RPMI8226 (cell line): Measurements from ENCODE around the gene STAG1.
"Not testable (repeated sequence)": the region's sequence is repeated elsewhere in the genome, so short reads cannot be mapped to it uniquely, and the experiment has no call there.

Experiments used
- DNase-seq: peaks from one replicate; pipeline ENCODE4 v3.0.0-alpha.2; 2015

Gene STAG1

DNA sequence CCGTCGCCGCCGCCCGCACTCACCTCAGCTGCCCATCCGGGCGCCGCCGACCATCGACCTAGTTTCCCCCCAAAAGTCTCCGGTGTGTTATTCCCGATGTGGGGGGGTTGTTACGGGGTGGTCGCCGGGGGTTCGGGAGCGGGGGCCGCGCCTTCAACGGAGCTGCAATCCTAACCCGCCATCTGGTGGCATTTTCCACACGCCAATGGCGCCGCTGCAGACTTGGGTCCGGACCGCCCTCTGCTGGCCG is at the start of gene STAG1:
Gene STAG1, minus strand, starts transcription at position 207 of the 250 bp plus-strand sequence. CDS start 121,480 bp downstream, outside the sequence.
- DNase-seq, result no peak

GRCh38 chr3:136801146-136801545 is 49.0 kb upstream of the STAG1 start:
- DNase-seq, result not testable (repeated sequence)

- no peak for DNase-seq
Observed at GRCh38 chr3:136792556-136793330, 40.6 kb upstream of the STAG1 start.

GRCh38 chr3:136790786-136791185 is 38.6 kb upstream of the STAG1 start:
- no peak for DNase-seq

DNA sequence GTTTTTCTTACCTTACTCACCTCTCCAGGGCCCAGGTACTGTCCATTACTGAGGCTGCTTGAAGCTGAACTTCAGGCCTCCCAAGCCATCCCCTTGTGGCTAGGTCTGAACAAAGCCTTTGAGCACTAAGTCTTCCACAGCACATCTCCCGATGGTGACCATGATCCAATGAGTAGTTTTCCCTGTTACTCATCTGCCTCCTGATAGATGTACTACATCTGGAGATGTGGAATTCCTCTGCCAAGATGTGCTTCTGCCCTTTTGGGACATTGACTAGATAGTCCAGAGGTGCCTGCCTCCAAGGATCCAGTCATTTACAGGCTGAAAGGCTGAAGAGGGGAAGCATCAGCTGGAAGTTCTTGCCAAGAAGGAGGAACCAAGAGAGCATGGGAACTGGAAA is 37.8 kb upstream of the STAG1 start:
- DNase-seq, result no peak

GRCh38 chr3:136788154-136788553 is 36.0 kb upstream of the STAG1 start:
- DNase-seq, result no peak

DNA sequence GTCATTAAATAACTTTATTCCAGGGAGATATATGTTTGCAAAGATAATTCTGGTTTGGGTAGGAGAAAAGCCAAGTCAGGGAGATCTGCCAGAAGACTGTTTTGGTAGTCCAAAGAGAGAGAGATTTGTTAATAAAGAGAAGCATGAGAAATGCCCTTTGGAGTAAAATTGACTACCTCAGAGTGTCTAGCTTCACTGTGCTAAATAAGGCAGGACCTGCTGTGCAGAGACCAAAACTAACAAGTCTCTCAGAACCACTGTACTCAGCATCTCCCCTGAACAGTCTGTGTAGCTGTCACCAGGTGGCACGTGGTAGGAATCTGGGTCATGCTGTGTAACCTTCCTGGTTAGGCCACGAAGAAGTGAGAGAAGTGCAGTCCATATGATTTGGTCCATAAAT is 35.2 kb upstream of the STAG1 start:
- peak; percentile 93 for DNase-seq

GRCh38 chr3:136783708-136784191 is 31.6 kb upstream of the STAG1 start:
- DNase-seq, result no peak

GRCh38 chr3:136780741-136781140 is 28.6 kb upstream of the STAG1 start:
- no peak for DNase-seq

DNA sequence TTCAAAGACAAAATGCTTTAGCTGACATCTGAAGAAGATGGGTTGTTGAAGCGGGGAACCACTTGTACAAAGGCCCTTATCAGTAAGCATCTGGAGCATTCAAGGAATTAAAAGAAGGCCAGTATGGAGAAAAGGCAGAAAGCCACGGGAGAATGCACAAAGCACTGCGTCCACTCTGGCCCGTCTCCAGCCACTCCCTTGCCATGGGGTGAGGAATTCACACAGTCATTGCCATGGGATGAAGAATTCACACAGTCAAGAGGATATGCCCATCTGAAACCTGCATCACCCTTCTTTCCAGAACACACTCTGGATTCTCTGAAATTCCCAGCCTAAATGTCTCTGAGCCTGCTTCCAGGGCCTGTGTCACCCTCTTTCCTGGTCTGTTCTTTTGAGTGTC is 26.7 kb upstream of the STAG1 start:
- no peak for DNase-seq

- no peak for DNase-seq
Observed at GRCh38 chr3:136772709-136773108, 20.5 kb upstream of the STAG1 start.

- DNase-seq, result not testable (repeated sequence)
Observed at GRCh38 chr3:136758160-136759102, 6.3 kb upstream of the STAG1 start.

GRCh38 chr3:136755192-136755591 is 3.0 kb upstream of the STAG1 start:
- no peak for DNase-seq

DNA sequence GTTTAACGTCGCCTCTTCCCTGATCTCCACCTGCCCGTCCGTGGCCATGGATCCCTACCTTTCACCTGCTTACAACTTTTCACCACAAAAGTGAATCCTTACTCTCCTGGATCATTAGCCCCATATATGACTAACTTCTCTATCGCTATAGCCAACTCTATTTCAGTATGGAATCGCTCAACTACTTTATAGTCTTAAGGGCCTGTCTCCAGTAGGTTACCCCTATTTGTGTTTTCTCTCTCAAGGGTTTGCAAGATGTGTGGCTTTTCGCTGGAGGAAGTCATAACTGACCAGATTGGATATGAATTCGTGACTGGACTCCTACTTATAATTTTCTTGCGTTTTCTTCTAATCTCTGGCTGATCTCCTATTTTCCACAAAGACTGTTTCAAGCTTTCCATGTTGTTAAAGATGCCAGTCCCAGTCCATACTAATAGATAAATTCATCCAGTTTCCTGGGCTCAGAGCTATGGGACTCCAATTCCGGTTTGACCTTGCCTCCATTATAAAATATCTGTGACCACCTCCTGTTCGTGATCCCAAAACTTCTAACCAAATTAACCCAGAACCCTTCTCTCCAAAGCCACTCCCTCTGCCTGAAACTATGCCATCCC is 1.3 kb upstream of the STAG1 start:
- peak; percentile 14 for DNase-seq

- peak; percentile 99 for DNase-seq
Observed at GRCh38 chr3:136752422-136753325, 496 bp upstream of the STAG1 start.

DNA sequence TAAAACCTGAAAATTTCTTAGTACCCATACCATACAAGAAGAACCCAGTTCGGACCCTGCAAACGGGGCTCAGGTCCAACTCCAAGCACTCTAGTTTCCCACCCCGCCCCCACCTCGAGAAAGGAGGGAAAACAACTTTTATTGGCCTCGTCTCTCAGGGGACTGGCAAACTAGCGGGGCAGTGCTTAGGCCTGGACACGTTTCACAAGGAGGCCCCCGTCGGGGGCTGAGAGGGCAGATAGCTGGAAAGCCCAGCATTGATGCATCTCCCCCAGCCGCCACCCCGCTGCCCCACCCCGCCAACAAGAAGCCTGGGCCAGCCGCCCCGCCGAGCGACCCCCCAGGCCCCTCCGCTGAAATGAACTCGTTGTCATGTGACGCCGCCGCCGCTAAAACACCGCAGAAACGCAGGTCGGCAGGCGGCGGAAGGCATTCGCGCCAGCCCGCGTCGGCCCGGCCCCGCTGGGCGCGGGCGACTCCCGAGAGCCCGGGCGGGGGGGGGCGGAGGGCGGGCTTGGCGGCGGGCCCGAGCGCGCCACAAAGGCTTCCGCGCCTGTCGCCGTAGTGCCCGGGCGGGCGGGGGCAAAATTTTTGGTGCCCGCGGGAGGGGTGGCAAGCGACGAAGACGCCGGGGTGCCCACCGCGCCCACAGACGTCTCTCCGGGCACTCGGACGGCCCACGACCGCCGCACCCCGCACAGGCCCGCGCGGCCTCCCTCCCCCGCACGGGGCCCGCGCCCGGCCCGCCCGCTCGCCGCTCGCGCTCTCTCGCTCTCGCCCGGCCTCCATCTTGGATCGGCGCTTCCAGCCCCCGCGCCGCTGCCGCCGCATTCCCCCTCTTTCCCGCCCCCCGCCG is 634 bp downstream of the STAG1 start:
- peak; percentile 86 for DNase-seq

- DNase-seq, result no peak
Observed at GRCh38 chr3:136750897-136751315, 1.3 kb downstream of the STAG1 start.

- DNase-seq, result peak; percentile 50
Observed at GRCh38 chr3:136750209-136750896, 1.8 kb downstream of the STAG1 start.

DNA sequence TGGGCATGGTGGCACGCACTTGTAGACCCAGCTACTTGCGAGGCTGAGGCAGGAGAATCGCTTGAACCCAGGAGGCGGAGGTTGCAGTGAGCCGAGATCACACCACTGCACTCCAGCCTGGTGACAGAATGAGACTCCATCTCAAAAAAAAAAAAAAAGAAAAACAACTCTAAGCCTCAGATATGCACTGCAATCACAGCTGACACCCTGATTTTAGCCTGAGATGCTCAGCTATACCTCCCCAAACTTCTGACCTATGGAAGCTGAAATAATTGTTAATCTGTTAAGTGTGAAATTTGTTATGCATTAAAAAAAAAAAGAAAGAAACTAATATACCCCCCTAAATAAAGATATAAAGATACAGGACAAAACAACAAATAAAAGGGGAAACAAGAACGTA is 2.6 kb downstream of the STAG1 start:
- DNase-seq, result not testable (repeated sequence)

DNA sequence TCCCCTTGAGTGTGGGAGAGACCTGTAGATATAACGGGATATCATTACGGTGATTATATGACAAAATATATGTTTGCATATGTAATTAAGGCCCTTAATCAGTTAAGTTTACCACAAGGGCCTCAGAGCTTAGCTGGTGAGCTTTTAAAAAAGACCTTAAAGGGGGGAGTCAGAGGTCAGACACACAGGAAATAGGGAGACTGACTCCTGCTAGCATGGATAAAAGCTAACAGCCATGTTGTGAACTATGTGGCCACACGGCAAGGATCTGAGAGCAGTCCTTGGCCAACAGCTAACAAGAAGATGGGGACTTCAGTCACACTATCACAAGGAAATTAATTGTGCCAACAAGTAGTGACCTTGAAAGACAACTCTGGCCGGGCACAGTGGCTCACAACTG is 3.1 kb downstream of the STAG1 start:
- DNase-seq, result no peak

GRCh38 chr3:136745916-136746315 is 6.3 kb downstream of the STAG1 start:
- no peak for DNase-seq
